HG03066 (cell line): Measurements from ENCODE around the gene SIRT2.
"Not testable (repeated sequence)": the region's sequence is repeated elsewhere in the genome, so short reads cannot be mapped to it uniquely, and the experiment has no call there.

Experiments used
- ATAC-seq: cut with Tn5 transposase; IDR thresholded peaks from one replicate; pipeline ENCODE4 v1.9.1; 2021; ENCODE audit warnings: low read depth; ENCODE audit not compliant: unreplicated experiment

Gene SIRT2

DNA sequence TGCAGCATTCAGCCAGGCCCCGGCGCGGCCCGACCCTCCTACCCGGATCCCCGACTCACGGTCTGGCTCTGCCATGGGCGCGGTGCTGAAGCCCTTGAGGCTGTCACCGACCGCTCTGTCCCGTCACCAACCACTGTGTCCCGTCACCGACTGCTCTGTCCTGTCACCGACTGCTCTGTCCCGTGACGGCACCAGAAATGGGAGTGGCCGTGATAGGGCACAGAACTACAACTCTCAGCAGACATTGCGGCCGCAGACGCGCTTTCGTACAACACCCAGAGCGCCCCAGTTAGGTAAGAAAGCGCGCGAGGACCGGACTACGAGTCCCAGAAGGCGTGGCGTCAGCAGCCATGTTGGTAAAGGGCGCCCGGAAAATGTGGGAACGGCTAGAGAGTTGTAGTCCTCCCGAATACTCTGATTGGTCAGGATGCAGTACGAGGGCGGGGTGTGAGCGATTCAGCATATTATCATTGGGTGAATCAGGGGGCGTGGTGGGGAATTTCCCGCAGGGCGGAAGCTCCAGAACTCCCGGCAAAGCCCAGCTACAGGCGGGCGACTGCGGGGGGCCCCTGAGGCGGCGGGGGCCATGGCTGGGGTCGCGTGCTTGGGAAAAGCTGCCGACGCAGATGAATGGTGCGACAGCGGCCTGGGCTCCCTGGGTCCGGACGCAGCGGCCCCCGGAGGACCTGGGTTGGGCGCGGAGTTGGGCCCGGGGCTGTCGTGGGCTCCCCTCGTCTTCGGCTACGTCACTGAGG lies at the start of gene SIRT2, which contains the start of gene NFKBIB:
TSS of gene SIRT2 (minus strand) at position 172 of the 755 bp plus-strand sequence. CDS start at position 75, 97 bp downstream.
TSS of gene NFKBIB (plus strand) at position 523 of the 755 bp plus-strand sequence. CDS start at position 587, 64 bp downstream.
- ATAC-seq: peak; percentile 90

DNA sequence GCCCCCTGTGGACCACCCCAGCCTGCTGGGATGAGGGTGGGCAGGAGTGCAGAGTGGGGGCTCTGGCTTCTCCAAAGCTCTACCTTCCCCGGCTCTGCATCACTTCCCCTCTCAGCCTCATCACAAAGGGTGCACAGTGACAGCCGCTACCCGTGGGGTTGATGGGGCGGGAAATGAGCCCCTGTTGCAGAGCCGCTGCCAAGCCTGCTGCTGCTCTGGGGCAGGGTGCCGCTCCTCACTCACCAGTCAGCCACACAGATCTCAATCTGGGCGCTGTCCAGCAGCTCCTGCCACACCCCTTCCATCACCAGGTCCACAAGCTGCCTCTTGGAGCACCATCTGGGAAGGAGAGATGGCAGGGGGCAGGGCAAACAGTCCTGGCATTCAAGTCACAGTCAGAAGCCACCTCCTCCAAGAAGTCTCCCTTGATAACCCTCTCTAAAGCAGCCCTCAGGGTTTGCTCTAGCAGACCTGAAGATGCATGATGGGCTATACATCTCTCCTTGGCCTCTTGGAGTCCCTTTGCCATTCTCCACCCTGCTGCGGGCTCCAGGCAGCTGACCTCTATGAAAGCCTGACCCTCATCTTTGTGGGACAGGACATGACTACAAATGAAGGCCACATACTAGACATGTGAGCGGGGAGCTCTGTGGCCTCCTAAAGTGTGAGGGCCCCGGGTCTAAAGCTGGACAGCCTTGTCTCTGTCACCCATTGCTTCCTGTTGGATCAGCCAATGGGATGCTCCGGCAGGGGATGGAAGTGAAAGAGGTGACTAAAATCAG lies 47.0 kb upstream of the SIRT2 start:
- ATAC-seq: no peak

DNA sequence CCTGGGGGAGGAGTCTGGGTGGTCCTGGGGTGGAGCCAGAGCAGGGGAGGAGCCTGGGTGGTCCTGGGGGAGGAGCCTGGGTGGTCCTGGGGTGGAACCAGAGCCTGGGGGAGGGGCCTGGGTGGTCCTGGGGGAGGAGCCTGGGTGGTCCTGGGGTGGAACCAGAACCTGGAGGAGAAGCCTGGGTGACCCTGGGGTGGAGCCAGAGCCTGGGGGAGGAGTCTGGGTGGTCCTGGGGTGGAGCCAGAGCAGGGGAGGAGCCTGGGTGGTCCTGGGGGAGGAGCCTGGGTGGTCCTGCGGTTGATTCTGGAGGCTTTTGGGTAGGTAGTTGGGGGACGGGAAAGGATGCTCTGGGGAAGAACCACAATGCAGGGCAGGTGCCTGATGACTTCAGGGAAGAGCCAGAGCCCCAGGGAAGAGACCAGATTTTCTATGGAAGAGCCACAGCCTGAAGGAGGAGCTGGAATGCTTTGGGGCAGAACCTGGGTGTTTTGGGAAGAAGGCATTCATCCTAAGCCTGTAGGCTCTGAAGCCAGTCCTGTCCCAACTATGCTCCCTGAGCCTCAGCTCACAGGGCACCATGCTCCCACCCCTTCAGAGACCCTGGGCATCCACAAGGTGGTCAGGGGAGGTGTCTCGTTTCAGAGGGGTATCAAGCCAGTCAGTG lies 46.3 kb upstream of the SIRT2 start:
- no peak for ATAC-seq

DNA sequence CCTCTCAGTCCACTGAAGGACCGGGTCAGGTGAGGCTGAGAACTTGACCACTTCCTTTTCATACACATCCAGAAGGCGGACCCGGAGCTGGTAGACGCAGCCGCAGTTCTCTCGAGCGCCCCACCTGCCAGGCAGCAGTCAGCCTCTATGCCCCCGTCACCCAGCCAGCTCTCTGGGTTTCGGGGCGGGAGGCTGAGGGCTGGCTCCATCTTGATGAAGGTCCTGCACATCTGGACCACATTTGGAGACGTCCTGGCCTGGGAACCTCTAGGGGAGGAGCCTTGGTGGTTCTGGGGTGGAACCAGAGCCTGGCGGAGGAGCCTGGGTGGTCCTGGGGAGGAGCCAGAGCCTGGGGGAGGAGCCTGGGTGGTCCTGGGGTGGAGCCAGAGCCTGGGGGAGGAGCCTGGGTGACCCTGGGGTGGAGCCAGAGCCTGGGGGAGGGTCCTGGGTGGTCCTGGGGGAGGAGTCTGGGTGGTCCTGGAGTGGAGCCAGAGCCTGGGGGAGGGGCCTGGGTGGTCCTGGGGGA lies 45.6 kb upstream of the SIRT2 start:
- no peak for ATAC-seq

DNA sequence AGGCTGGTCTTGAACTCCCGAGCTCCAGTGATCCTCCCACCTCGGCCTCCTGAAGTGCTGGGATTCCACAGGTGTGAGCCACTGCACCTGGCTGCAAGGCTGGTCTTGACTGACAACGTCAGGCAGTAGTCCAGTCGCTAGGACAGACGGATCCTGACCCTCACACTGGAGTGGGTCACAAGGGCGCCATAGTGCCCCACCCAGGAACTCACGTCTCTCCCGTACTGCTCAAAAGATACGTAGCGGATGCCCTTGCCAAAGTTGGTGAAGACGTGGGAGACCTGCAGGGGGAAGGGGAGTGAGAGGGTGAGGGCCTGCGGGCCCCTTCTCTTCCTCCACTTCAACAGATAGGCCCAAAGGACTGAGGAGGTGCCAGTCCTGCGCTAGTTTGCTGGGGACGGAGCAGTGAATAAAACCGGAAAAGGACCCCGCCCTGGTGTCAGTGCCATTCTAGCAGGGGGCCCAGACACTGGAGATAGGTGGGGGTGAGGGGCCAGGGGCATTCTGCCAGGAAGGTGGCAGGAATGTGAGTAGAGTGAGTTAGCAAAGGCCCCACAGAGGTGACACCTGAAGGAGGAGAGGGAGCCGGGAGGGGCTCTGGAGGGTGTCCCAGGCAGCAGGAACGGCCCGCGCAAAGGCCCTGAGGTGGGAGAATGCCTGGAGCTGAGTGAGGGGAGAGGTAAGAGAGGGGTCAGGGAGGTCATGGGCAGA lies 43.2 kb upstream of the SIRT2 start:
- no peak for ATAC-seq

DNA sequence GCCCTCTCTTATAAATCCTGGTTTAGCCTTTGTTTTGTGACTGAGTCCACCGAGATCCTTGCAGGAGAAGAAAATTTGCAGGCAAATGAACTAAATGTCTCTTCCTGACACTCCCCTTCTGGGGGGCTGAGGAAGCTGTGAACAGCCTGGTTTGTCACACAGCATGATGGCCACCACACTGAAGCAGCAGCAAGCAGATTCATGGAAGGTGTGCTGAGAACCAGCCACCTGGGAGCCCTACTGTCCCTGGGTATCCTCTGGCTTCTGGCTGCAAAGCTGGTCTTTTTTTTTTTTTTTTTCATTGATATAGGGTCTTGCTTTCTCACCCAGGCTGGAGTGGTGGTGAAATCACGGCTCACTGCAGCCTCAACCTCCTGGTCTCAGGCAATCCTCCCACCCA lies 42.6 kb upstream of the SIRT2 start:
- no peak for ATAC-seq

DNA sequence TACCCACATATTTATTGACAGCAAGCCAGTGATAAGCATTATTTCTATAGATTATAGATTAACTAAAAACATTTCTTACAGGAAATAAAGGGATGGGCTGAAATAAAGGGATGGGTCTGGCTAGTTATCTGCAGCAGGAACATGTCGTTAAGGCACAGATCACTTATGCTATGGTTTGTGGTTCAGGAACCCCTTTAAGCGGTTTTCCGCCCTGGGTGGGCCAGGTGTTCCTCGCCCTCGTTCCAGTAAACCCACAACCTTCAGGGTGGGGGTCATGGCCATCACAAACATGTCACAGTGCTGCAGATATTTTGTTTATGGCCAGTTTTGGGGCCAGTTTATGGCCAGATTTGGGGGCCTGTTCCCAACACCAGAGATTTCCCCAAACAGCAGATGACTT lies 42.0 kb upstream of the SIRT2 start:
- not testable (repeated sequence) for ATAC-seq

DNA sequence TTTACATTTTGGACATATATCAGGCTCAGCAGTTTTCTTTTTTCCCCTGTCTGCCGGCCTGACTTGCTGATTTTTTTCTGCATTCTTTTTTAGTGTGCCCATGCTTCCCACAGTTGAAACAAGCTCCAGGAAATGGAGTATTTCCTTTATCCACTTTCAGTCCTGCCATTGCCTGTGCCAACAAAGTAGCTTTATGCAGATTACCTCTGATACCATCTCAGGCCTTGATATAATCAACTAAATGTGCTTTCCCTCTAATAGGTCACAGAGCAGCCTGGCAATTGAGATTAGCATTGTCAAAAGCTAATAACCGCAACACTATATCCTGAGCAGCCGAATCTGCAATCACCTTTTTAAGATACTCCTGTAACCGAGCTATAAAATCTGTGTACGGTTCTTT lies 40.5 kb upstream of the SIRT2 start:
- ATAC-seq: no peak

DNA sequence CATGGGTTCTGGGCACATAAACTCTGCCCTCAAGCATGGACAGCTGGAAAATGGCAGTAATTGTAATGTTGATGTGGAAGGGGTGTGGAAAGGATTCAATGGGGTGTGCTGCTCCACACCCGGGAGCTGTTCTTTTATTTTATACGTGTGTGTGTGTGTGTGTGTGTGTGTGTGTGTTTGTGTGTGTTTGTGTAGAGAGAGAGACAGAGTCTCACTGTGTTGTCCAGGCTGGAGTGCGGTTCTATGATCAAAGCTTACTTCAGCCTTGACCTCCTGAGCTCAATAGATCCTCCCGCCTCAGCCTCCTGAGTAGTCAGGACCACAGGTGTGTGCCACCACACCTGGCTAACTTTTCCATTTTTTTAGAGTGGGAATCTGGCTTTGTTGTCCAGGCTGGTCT lies 34.1 kb upstream of the SIRT2 start:
- ATAC-seq: no peak

DNA sequence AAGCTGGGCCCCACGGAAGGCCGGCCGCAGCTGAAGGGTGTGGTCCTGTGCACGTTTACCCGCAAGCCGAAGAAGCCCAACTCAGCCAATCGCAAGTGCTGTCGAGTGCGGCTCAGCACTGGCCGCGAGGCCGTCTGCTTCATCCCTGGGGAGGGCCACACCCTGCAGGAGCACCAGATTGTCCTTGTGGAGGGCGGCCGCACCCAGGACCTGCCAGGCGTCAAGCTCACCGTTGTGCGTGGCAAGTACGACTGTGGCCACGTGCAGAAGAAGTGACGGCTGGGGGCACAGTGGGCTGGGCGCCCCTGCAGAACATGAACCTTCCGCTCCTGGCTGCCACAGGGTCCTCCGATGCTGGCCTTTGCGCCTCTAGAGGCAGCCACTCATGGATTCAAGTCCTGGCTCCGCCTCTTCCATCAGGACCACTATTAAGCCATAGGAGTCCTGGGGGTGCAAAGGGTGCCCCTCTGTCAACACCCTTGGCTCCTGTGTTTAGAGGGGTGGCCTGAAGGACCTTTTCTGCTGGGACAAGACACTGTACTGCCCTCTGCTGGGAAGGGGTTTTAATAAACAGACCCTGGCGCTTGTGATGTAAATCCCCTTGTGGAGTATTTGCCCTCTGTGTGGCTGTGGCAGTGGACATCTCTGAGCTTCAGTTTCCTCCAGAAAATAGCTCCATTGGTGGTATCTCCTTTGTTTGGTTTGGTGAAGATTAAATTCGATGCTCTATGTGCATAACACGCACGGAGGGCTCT lies 33.2 kb upstream of the SIRT2 start:
- ATAC-seq: no peak

DNA sequence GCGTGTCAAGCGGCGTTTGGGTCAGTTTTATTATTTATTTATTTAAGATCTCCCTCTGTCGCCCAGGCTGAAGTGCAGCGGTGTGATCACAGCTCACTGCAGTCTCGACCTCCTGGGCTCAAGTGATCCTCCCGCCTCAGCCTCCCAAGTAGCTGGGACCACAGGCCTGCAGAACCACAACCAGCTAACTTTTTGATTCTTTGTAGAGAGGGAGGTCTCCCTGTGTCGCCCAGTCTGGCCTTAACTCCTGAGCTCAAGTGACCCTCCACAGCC lies 32.0 kb upstream of the SIRT2 start:
- ATAC-seq: no peak

DNA sequence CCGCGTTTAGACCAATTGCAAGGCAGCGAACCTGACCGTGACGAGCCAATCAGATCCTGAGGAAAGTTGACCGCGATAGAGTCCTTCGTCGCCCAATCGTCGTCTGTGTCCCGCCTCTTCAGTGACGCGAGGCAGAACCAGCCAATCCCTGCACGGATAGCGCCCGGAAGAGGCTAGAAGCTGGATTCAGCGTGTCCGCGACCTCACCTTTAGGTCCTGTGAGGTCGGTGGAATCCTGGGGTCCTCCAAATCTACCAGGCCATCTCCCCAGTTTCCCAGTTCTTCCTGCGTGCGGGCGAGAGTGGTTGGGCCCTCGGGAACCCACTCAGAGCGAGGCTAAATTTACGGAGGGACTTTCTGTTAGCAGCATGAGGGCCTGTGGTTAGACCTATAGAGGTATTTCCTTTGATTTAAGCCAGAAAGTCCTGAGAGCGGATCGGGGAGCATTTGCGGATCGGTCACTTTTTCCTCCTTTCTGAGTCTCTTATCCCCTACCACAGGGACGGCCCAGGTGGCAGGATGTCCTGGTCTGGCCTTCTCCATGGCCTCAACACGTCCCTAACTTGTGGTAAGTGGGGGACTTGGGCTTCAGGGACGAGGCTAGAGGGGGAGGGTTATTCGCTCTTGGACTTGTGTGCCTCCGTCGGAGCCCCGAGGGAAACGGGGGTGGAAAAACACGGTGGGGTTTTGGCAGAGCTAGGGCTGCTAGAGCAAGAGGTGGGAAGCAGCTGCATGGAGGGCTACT lies 31.5 kb upstream of the SIRT2 start, which contains the start of gene MRPS12:
TSS of gene MRPS12 (plus strand) at position 169 of the 745 bp plus-strand sequence. CDS start at position 520, 351 bp downstream.
- peak; percentile 94 for ATAC-seq

DNA sequence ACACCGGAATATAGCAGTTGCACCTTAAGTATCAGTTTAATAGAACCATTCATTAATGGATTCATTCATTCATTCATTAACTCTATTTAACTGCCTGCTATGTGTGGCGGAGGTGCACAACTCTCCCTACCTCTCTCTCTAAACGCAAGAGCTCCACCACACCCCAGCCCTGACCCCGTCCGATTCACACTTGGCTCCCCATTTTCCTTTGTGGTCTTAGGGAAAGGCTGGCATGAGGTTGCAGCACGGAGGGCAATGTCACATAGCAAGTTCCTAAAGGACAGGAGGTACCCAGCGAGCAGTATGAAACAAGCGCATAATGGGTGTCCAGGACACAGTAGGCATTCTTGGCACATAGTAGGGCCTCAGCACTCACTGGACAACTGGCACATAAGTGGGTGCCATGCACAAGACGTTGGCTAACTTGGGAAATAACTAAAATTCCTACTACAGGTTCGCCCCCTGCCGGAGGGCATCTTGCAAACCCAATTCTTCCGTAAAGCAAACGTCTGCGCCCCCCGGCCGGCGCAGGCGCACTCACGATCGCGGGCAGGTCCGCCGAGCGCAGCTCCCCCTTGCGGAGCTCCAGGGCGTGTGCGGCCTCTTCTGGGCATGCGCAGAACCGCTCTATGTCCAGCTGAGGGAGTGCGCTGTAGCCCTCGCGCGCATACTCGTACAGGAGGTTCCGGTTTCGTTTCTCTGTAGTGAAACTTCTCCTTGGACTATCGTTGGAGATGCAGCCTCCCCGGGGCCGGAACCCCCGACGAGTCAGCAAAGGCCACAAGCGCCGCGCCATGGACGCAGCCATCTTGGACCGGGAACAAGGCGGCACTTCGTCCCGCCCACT lies 30.7 kb upstream of the SIRT2 start, which contains the start of gene SARS2:
TSS of gene SARS2 (minus strand) at position 835 of the 847 bp plus-strand sequence. CDS start at position 808, 27 bp downstream.
- peak; percentile 37 for ATAC-seq

DNA sequence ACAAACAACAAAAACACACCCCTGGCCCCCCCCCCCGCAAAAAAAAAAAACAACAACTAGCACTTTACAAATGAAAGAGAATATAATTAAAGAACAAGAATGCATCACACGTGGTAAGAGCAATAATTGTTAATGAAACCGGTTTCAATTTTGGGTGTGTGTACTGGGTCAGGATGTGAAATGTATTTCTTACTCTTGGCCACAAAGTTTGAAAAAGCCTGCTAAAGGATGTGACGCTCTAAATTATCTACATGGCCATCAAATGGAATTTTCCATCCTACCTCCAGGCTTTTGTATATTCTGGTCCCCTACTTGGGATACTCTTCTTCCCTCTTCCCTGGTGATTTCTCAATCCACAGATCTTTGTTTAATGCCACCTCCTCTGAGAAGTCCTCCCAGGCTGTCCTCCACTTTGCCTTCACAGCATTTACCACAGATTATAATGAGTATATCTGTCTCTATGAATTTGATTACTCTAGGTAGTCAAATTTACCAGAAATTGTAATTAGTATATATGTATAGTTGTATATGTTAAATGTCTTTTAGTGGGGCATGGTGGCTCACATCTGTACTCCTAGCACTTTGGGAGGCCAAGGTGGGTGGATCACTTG lies 29.1 kb upstream of the SIRT2 start:
- ATAC-seq: no peak

DNA sequence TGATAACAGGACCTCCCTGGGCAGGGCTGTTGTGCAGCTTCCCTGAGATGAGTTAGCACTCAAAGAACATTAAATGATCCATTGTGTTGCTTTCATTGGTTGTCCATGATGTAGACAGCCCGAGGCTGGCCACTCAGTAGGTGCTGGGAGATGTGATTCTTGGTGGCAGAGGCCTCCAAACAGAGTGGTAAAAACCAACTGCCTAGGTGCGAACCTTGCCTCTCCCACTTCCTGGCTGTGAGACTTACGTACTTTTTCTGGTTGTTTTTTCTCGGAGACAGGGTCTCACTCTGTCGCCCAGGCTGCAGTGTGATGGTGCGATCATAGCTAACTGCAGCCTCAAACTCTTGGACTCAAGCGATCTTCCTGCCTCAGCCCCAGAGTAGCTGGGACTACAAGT lies 25.0 kb upstream of the SIRT2 start:
- no peak for ATAC-seq

DNA sequence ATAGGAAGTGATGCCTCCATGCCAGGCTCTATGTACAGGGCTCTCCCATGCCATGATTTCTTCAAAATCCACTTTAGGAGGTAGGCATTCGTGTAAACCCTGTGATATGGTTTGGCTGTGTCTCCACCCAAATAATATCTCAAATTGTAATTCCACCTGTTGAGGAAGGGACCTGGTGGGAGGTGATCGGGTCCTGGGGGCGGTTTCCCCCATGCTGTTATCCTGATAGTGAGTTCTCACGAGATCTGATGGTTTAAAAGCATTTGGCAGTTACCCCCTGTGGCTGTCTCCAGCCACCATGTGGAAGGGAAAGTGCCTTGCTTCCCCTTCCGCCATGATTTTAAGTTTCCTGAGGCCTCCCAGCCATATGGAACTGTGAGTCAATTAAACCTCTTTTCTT lies 23.1 kb upstream of the SIRT2 start:
- ATAC-seq: no peak

DNA sequence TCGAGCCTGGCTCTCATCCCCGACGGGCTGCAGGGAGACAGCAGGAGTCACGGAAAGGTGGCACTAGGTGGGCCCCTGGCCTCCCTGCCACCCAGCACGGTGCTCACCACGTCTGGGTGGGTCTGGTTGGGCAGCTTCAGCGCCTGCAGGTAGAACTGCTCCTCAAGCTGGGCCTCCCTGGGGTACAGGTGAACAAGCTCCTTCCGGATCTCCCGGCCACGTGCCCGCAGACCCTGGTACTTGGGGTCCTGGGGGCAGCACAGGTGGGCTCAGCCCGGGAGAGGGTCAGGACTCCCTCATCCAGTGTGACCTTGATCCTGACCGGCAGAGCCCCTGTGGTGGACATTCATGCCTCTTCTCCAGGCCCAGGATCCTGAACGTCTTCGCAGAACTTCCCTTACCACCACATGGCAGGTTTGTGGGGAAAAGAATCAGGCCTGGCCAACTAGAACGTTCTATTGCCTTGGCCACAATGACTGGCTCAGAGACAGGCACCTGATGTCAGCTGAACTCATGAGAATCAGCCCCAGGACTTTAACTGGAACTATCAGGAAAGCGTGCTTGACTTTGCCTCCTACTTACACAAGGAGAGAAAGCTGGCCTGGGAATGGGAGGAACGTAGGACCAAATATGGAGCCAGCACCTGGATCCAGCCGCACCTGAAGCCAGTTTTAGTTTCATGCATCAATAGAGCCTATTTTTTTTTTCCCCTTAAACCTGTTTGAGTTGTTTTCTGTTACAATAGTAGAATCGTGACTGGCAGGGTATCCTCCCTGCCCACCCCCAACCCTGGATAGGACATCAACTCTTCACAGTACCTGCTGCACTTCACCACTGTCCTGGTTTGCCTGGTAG lies 22.2 kb upstream of the SIRT2 start:
- ATAC-seq: no peak
